K562 treated with DMSO at 1 percent for 4 hours (cell line): ENCODE data around the gene RILPL1. TPM values are rescaled to one million over a fixed set of nuclear protein-coding genes. Genes with fewer than 3 reads are reported as not detected.

Experiments
- total RNA-seq: library from RNA; unstranded; fragments of 300-600 nt; gene quantifications from 2 replicates; pipeline ENCODE4 v1.2.3, GENCODE V29; 2022; ENCODE audit not compliant: insufficient read depth

Gene RILPL1
- total RNA-seq: 3.3 and 3.7 TPM in 2 replicates

GRCh38 chr12:123533672-123534643 lies at the start of gene RILPL1:
Gene RILPL1, minus strand, starts transcription at chr12:123533719. Its CDS starts 237 bp downstream, at chr12:123533482.

GRCh38 chr12:123457980-123458779 lies 75.3 kb downstream of the RILPL1 start, which contains the start of gene SNRNP35:
Gene SNRNP35, plus strand, starts transcription at chr12:123458139. Its CDS starts 7,402 bp downstream, at chr12:123465541.

GRCh38 chr12:123436017-123436964 lies 97.2 kb downstream of the RILPL1 start, which contains the start of gene RILPL2:
Gene RILPL2, minus strand, starts transcription at chr12:123436684. Its CDS starts 264 bp downstream, at chr12:123436420.

Other genes with a start within 250 kb of the RILPL1 start
- 11.0 and 13.9 TPM in 2 replicates for gene SBNO1, start 168.9 kb downstream of the RILPL1 start, total RNA-seq
- 72.4 and 84.7 TPM in 2 replicates for gene KMT5A, start 149.6 kb downstream of the RILPL1 start, total RNA-seq
- gene RILPL2, start 97.0 kb downstream of the RILPL1 start, total RNA-seq: 7.9 and 9.1 TPM in 2 replicates
- 15.5 and 25.5 TPM in 2 replicates for gene SNRNP35, start 75.6 kb downstream of the RILPL1 start, total RNA-seq
- 123 and 139 TPM in 2 replicates for gene TMED2, start 50.8 kb upstream of the RILPL1 start, total RNA-seq
- gene DDX55, start 68.4 kb upstream of the RILPL1 start, total RNA-seq: 14.2 and 22.0 TPM in 2 replicates
- 29.7 and 46.7 TPM in 2 replicates for gene EIF2B1, start 100.0 kb upstream of the RILPL1 start, total RNA-seq
- 19.9 and 20.2 TPM in 2 replicates for gene GTF2H3, start 100.1 kb upstream of the RILPL1 start, total RNA-seq
- gene TCTN2, start 137.4 kb upstream of the RILPL1 start, total RNA-seq: 3.3 and 4.1 TPM in 2 replicates
- gene ATP6V0A2, start 178.6 kb upstream of the RILPL1 start, total RNA-seq: 11.7 and 14.4 TPM in 2 replicates
- gene DNAH10, start 228.6 kb upstream of the RILPL1 start, total RNA-seq: 0.32 and 0.42 TPM in 2 replicates